Spleen (tissue), 7 donors: ENCODE measurements around the gene PIGW.

ENCODE experiments used
- POLR2AphosphoS5 ChIP-seq, 3 donors: sonication (generic); formaldehyde crosslinking; IDR thresholded peaks; one replicate each; pipeline ENCODE4 v1.5.1; 2017; ENCODE audit warnings: antibody characterized with exemption in 3 of 3
- TF ChIP-seq, protein P1 (sequence below), 11 experiments: fragments of 200-600 bp in 7 of 11; fragments of 450-650 bp in 4 of 11; sonication (generic) in 4 of 11; IDR thresholded peaks in 8 of 11; conservative IDR thresholded peaks in 3 of 11; 1 replicate in 7 of 11; 2 replicates in 4 of 11; pipeline versions ENCODE4 v1.4.0 to v1.8.0; 2016 to 2021; ENCODE audit warnings: antibody characterized with exemption in 11 of 11, inconsistent platforms in 4 of 11, mild to moderate bottlenecking in 1 of 11
- donor health status: DM: no; HTN: no; CAD: no; lungs with moderate emphysema.
- donor health status: DM: no; HTN: no; CAD: no.
- donor health status: DM: no; HTN: no; CAD: no.

- TF ChIP-seq, protein P1, sequence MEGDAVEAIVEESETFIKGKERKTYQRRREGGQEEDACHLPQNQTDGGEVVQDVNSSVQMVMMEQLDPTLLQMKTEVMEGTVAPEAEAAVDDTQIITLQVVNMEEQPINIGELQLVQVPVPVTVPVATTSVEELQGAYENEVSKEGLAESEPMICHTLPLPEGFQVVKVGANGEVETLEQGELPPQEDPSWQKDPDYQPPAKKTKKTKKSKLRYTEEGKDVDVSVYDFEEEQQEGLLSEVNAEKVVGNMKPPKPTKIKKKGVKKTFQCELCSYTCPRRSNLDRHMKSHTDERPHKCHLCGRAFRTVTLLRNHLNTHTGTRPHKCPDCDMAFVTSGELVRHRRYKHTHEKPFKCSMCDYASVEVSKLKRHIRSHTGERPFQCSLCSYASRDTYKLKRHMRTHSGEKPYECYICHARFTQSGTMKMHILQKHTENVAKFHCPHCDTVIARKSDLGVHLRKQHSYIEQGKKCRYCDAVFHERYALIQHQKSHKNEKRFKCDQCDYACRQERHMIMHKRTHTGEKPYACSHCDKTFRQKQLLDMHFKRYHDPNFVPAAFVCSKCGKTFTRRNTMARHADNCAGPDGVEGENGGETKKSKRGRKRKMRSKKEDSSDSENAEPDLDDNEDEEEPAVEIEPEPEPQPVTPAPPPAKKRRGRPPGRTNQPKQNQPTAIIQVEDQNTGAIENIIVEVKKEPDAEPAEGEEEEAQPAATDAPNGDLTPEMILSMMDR (IDR thresholded peaks at IDR 0.05 in 8 of 11, conservative IDR thresholded peaks at IDR 0.05 in 3 of 11), result no peak
- TF ChIP-seq POLR2AphosphoS5 (IDR thresholded peaks at IDR 0.05), result no peak
Observed at GRCh38 chr17:36485805-36486203, 49.0 kb upstream of the PIGW start.
